Measurements from ENCODE around the gene POU3F1. TPM values are rescaled to one million over a fixed set of nuclear protein-coding genes. Genes with fewer than 3 reads are reported as not detected.

POU3F1 gene
- polyA plus RNA-seq, 1 experiment = not detected

DNA sequence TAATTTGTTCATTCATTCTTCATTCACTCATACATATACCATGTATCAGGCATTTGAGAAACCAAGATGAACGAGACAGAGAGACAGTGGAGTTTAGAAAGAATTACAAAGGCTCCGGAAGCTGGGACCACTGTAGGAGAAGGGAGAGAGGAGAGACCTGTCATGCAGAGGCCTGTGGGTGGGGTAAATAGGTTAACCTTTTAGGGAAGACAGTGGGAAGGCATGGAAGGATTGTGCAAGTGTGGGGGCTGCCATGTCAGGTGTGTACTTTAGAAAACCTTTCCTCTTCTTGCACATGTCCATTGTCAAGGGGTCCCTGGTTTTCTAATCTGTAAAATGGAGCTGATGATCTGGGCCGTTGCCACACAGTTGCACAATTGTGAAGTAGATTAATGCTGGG, 44.2 kb upstream of the POU3F1 start:
- H3K27me3 ChIP-seq (ENCODE audit: control insufficient read depth, insufficient read depth, low read length) = peaks cover 1% of the 10 kb centered on the region
- no peaks in the 10 kb centered on the region for H3K36me3 ChIP-seq (ENCODE audit: control insufficient read depth, insufficient read depth, low read length)
- TF ChIP-seq, protein P1, sequence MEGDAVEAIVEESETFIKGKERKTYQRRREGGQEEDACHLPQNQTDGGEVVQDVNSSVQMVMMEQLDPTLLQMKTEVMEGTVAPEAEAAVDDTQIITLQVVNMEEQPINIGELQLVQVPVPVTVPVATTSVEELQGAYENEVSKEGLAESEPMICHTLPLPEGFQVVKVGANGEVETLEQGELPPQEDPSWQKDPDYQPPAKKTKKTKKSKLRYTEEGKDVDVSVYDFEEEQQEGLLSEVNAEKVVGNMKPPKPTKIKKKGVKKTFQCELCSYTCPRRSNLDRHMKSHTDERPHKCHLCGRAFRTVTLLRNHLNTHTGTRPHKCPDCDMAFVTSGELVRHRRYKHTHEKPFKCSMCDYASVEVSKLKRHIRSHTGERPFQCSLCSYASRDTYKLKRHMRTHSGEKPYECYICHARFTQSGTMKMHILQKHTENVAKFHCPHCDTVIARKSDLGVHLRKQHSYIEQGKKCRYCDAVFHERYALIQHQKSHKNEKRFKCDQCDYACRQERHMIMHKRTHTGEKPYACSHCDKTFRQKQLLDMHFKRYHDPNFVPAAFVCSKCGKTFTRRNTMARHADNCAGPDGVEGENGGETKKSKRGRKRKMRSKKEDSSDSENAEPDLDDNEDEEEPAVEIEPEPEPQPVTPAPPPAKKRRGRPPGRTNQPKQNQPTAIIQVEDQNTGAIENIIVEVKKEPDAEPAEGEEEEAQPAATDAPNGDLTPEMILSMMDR (IDR thresholded peaks at IDR 0.05; ENCODE audit: insufficient read depth, low read depth, low read length) = no peak
- CTCF ChIA-PET = interaction anchor here (1.0 kb wide), 1 partner anchor 9 kb away, joined by 3 read pairs; no protein-coding TSS in a partner anchor
- POLR2A ChIA-PET = no interaction called here
- no peak overlapping the region for H3K4me3 ChIP-seq (ENCODE audit: low read depth, low read length)
- DNase-seq (ENCODE audit: low read depth) = no peak

DNA sequence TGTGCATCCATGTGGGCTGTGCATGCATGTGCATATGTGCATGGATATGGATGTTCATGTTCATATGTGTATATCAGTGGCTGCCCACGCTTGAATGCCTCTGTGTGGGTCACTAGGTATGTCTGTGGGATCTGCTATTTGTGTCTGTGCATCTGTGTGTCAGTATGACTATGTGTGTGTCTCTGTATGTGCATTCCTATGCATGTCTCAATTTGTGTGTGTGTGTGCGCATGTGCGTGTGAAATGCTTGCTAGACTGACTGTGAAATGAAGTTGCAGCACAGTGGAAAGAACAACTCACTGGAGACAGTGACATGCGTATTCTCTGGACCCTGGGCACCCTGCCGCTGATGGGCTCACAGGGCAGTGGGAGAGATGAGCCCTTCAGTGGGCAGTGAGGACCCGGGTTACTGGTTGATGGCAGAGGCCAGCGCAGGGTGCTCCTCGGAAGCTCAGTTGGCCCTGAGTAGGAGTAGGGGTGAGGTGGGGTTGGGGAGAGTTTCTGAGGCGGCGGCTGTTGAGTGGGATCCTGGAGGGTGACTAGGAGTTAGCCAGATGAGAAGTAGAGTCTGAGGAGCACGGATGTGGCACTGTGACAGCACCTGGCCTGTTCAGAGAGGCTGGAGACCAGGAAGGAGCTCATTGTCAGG, 43.2 kb upstream of the POU3F1 start:
- POLR2A ChIA-PET = no interaction called here
- Histone ChIP-seq H3K4me3 (ENCODE audit: low read depth, low read length) (no peak overlapping the region), H3K36me3 (ENCODE audit: control insufficient read depth, insufficient read depth, low read length) (no peaks in the 10 kb centered on the region), H3K27me3 (ENCODE audit: control insufficient read depth, insufficient read depth, low read length) (peaks cover 1% of the 10 kb centered on the region)
- DNase-seq (ENCODE audit: low read depth) = no peak
- TF ChIP-seq, protein P1 (IDR thresholded peaks at IDR 0.05; ENCODE audit: insufficient read depth, low read depth, low read length) = no peak
- CTCF ChIA-PET = interaction anchor here (1.0 kb wide), 1 partner anchor 8 kb away, joined by 3 read pairs; no protein-coding TSS in a partner anchor

DNA sequence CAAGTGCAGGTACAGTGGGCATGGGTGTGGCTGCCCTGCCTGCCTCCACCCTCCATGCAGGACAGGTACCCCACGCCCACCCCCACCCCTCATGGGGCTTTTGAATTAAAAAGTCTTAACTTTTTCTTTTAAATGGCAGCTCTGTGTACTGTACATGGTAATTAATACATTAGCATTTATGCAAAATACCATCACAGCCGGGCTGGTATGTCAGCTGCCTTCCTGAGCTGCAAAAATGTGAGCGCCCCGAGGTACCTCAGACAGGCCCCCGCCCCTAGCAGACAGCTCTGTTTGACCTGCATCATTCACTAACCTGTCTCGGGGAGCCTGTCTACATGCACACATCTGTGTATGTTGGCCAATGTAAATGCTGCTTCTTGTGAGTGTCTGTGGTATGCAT, 42.2 kb upstream of the POU3F1 start:
- TF ChIP-seq, protein P1 (IDR thresholded peaks at IDR 0.05; ENCODE audit: insufficient read depth, low read depth, low read length) = no peak
- Histone ChIP-seq H3K27me3 (ENCODE audit: control insufficient read depth, insufficient read depth, low read length) (peaks cover 1% of the 10 kb centered on the region), H3K4me3 (ENCODE audit: low read depth, low read length) (no peak overlapping the region), H3K36me3 (ENCODE audit: control insufficient read depth, insufficient read depth, low read length) (no peaks in the 10 kb centered on the region)
- ChIA-PET CTCF (interaction anchor here (1.0 kb wide), 1 partner anchor 50 kb away, joined by 3 read pairs; no protein-coding TSS in a partner anchor), POLR2A (no interaction called here)
- DNase-seq (ENCODE audit: low read depth) = no peak

DNA sequence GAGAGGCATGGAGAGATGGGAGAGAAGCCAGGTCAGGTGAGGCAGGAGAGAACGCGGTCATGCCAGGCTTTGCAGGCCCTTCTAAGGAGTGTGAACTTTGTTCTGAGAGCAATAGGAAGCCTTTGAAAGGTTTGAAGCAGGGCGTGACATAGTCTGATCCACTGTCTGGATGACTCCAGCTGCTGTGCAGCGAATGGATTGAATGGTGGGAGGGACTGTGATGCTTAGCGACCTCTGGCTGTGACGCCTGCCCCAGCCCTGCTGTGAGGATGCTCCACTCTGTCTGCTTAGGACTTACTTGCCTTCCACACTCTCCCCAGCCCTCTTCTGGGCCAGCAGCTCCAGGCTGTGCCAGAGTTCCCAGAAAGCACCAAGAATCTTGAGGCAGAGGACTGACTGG, 41.8 kb upstream of the POU3F1 start:
- Histone ChIP-seq H3K4me3 (ENCODE audit: low read depth, low read length) (no peak overlapping the region), H3K27me3 (ENCODE audit: control insufficient read depth, insufficient read depth, low read length) (peaks cover 1% of the 10 kb centered on the region), H3K36me3 (ENCODE audit: control insufficient read depth, insufficient read depth, low read length) (no peaks in the 10 kb centered on the region)
- ChIA-PET POLR2A (no interaction called here), CTCF (interaction anchor here (1.0 kb wide), 1 partner anchor 51 kb away, joined by 3 read pairs; no protein-coding TSS in a partner anchor)
- TF ChIP-seq, protein P1 (IDR thresholded peaks at IDR 0.05; ENCODE audit: insufficient read depth, low read depth, low read length) = no peak
- no peak for DNase-seq (ENCODE audit: low read depth)

DNA sequence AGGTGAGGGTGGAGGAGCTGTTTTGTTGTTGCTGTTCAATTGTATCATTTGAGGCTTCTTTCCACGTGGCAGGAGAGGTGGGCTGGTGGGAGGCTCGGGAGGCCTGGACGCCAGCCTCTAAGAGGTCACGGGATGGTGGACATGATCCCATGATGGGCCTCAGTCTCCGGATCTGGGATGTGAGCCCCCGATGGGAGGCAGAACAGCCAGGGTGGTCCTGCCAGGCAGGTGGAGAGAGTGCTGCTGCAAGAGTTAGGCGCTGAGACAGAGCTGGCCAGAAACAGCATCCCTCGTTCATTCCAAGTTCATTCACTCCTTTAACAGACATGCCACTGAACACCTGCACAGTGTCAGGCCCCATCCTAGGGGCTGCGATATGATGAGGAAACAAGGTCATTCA, 41.1 kb upstream of the POU3F1 start:
- ChIA-PET POLR2A (no interaction called here), CTCF (interaction anchor here (0.7 kb wide), 1 partner anchor 14 kb away, joined by 3 read pairs; no protein-coding TSS in a partner anchor)
- Histone ChIP-seq H3K4me3 (ENCODE audit: low read depth, low read length) (no peak overlapping the region), H3K36me3 (ENCODE audit: control insufficient read depth, insufficient read depth, low read length) (no peaks in the 10 kb centered on the region), H3K27me3 (ENCODE audit: control insufficient read depth, insufficient read depth, low read length) (peaks cover 1% of the 10 kb centered on the region)
- TF ChIP-seq, protein P1 (IDR thresholded peaks at IDR 0.05; ENCODE audit: insufficient read depth, low read depth, low read length) = no peak
- DNase-seq (ENCODE audit: low read depth) = no peak

Data from BJ (cell line).